D721Med (cell line): ENCODE results near the gene KCTD1.

Source experiments
- DNase-seq: peaks from one replicate; pipeline ENCODE4 v3.0.0; 2011; ENCODE audit warnings: low spot score; ENCODE audit not compliant: insufficient read length
- FAIRE-seq: peaks from 2 replicates; lab custom pipeline; 2011; peaks lifted over from hg19 to GRCh38; lab: Jason Lieb, UNC
- TF ChIP-seq, protein P1 (sequence below): IDR thresholded peaks from 2 replicates; pipeline ENCODE4 v1.5.1; 2012; ENCODE audit warnings: mild to moderate bottlenecking, control low read depth; ENCODE audit not compliant: insufficient read depth; ENCODE audit errors: missing control alignments

Gene KCTD1

DNA sequence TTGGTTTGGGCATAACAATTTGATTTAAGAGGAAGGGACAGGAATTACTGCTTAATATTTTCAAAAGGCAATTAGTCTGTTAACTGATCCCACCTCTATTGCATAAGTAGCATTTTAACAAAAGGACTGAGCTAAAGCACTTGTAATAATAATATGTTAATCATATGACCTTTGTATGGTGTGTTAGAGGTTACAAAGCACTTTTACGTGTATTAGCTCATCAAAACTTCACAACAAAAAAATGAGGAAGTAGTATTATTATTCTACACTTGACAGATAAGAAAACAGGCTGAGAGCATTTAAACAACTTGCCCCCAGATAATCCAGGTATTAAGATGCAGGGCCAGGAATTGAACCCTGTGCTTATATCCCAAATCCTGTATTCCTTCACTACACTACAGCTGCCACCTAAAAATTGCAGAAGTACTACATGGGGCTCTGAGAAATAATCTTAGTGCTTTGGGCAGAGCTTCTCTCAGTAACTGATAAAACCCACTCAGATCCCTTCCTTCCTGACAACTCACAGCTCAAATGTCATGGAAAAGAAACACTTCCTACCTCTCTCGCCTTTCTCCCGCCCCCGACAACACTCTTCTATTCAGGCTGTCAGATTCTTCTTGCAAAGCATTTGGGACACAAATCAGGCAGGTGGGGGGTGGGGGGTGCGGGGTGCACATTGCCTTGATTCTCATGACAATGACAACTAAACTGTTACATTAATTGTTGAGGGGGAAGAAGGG lies 20.7 kb upstream of the KCTD1 start:
- DNase-seq (no peak), FAIRE-seq (no peak)
- TF ChIP-seq, protein P1, sequence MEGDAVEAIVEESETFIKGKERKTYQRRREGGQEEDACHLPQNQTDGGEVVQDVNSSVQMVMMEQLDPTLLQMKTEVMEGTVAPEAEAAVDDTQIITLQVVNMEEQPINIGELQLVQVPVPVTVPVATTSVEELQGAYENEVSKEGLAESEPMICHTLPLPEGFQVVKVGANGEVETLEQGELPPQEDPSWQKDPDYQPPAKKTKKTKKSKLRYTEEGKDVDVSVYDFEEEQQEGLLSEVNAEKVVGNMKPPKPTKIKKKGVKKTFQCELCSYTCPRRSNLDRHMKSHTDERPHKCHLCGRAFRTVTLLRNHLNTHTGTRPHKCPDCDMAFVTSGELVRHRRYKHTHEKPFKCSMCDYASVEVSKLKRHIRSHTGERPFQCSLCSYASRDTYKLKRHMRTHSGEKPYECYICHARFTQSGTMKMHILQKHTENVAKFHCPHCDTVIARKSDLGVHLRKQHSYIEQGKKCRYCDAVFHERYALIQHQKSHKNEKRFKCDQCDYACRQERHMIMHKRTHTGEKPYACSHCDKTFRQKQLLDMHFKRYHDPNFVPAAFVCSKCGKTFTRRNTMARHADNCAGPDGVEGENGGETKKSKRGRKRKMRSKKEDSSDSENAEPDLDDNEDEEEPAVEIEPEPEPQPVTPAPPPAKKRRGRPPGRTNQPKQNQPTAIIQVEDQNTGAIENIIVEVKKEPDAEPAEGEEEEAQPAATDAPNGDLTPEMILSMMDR, result no peak

DNA sequence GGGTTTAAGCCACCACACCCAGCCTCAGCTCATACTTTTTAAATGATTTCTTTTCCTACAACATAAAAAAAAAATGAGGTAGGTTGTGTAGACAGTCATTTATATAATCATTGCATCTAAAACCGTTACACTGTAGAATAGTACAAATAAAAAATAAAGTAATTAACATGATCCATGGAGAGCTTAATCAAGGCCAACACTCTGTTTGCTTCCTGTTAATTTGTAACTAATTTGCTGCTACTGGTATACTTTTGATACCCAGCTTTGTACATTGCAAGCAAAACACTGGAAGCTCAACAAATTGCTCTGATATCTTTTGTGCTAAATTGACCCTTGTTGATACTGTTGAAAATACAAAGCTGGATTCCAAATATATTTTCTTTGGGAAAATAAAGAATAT lies 20.2 kb upstream of the KCTD1 start:
- TF ChIP-seq, protein P1, result no peak
- no peak for FAIRE-seq
- no peak for DNase-seq

DNA sequence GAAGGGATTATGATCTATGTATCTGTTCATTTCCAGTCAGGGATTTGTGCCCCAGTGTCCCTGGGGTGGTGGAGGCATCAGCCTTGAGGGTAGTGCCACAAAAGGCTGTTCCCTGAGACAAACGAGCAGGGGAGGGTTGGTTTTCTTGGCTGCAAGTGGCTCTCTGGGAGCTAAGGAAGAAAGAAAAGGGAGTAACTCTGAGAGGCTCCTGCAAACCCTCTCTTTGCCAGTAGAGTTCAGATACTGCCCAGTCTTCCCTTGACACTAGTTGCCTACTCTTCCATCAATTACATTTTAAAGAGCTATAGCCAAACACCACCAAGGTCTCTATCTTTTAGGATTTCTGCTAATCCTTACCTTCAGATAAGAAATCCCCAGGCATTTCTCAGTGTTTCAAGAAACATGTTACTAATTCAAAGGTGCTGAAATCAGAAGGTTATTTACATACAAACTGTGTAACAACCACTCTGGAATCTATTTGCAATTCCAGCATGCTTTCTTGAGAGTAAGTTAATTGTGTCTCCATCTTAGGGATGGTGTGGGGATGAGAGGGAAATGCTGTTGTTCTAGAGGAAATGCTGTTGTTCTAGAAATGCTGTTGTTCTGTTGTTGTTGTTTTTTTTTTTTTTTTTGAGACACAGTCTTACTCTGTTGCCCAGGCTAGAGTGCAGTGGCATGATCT lies 18.7 kb upstream of the KCTD1 start:
- DNase-seq, result no peak
- TF ChIP-seq, protein P1, result no peak
- FAIRE-seq, result no peak

DNA sequence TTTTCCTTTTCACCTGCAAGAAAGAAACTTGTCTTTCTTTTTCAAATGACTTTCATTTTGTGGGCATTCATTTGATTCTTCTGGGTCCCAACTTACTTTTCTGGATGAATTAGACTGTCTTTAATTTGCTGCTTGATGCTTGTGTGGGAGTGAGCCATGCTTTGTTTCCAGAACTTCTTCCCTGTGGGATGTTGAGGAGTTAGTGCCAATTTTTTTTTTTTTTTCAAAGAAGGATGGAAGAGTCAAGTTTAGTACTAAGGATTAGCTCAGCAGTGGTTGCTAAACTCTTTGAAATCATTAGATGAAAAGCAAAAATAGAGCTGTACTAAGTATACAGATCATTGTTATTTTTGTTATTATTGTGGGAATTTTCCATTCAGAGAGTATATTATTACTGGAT lies 17.2 kb upstream of the KCTD1 start:
- TF ChIP-seq, protein P1, result no peak
- FAIRE-seq (no peak), DNase-seq (no peak)

DNA sequence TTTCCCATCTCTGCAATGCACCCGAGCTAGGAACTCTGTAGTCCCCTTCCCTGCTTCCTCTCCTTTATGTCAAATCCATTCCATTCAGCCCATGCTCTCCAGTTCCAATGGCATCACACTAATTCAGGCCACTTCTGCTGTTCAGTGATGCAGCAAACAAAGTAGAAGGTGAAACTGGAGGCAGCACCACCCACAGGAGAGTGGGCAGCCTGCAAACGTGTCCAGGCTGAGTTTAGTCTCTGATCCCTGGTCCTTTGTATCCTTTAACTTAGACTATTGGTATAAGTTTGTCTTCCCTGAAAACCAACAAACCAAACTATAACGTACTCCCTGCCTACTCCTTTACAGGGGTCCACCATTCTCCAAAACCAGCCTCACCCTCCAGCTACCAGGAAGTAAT lies 14.7 kb upstream of the KCTD1 start:
- FAIRE-seq (no peak), DNase-seq (no peak)
- TF ChIP-seq, protein P1, result no peak

DNA sequence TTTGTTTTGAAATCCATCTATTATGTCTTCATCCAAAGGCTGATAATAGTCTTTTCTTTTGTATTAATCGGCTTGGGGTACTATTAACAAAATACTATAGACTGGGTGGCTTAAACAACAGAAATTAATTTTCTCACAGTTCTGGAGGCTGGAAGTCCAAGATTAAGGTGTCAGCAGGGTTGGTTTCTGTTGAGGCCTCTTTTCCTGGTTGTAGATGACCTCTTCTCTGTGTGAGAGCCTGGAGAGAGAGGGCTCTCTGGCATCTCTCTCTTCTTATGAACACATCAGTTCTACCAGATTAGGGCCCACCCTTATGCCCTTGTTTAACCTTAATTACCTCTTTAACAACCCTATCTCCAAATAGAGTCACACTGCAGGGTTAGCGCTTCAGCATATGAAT lies 14.2 kb upstream of the KCTD1 start:
- TF ChIP-seq, protein P1, result no peak
- DNase-seq (no peak), FAIRE-seq (no peak)

DNA sequence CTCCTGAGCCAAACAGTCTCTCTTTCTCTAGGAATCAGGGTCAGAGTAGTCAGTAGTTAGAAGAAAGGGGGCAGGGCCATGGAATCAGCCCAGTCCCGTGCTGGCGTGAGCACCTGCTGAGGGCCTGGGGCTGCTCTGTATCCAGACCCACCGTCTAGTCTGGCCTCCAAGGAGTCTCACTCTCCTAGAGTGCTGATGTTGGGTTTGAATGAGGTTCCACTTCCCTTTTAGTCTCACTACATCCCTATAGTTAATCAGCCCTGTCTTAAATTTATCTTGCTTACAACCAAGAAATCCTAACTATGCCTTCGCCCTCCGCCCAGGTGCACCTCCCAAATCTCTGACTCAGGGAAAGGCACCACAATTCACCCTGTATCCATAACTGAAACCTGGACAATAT lies 13.4 kb upstream of the KCTD1 start:
- FAIRE-seq, result no peak
- no peak for DNase-seq
- TF ChIP-seq, protein P1, result no peak
